K562 (cell line): Measurements from ENCODE around the gene TLNRD1. TPM values are rescaled to one million over a fixed set of nuclear protein-coding genes. Genes with fewer than 3 reads are reported as not detected.

Experiments
- ATAC-seq: fragments of 200-7000 bp; cut with Tn5 transposase; 3 replicates; pipeline ENCODE4 v1.9.1; 2020; ENCODE audit warnings: moderate library complexity
- BruUV-seq: library from RNA; stranded (reverse); fragments of 400-500 nt; replicated peaks from 2 replicates; lab custom pipeline; 2021; lab: Mats Ljungman, UMichigan
- CTCF ChIA-PET: fragments of 300-600 bp; formaldehyde crosslinking; extraction: SDS; loops from one replicate; lab custom pipeline; 2021; ENCODE audit warnings: low intra/inter-chr PET ratio; lab: Yijun Ruan, JAX
- POLR2A ChIA-PET: fragments of 300-600, 350-650 bp; sonication (Branson Sonifier 250); formaldehyde crosslinking; extraction: SDS; loops from one replicate; lab custom pipeline; 2021; ENCODE audit warnings: antibody characterized with exemption, inconsistent platforms; lab: Yijun Ruan, JAX
- DNase-seq, 4 experiments: peaks; one replicate each; pipeline versions ENCODE4 v3.0.0 to v3.0.0-alpha.2; 2011 to 2018; ENCODE audit warnings: low spot score in 3 of 4, mixed read lengths in 3 of 4; ENCODE audit errors: extremely low read depth in 1 of 4
- FAIRE-seq: peaks from 2 replicates; lab custom pipeline; 2011; peaks lifted over from hg19 to GRCh38; lab: Jason Lieb, UNC
- H2AFZ ChIP-seq: 2 replicates; pipeline ENCODE4 v1.6.0; 2011; ENCODE audit warnings: low read depth, low read length, control low read depth, inconsistent platforms
- H3K27ac ChIP-seq: fragments of 200-600 bp; 3 replicates; pipeline ENCODE4 v1.8.0; 2011; ENCODE audit warnings: low read depth, mild to moderate bottlenecking, control low read depth, inconsistent platforms, low read length, moderate library complexity, mixed read lengths; ENCODE audit errors: extremely low read depth
- H3K27me3 ChIP-seq, 2 experiments: fragments of 300-600 bp in 1 of 2; 2 replicates in 1 of 2; 3 replicates in 1 of 2; pipeline versions ENCODE4 v1.6.0 to v1.8.0; 2011; ENCODE audit warnings: inconsistent platforms in 2 of 2, low read length in 2 of 2, mild to moderate bottlenecking in 1 of 2, mixed read lengths in 1 of 2, moderate library complexity in 1 of 2; ENCODE audit not compliant: control insufficient read depth in 2 of 2, insufficient read depth in 2 of 2
- H3K36me3 ChIP-seq: fragments of 300-600 bp; 3 replicates; pipeline ENCODE4 v1.8.0; 2011; ENCODE audit warnings: mild to moderate bottlenecking, low read length, inconsistent platforms; ENCODE audit not compliant: control insufficient read depth, insufficient read depth
- H3K4me1 ChIP-seq, 2 experiments: fragments of 200-600 bp in 1 of 2; replicated peaks in 1 of 2; 2 replicates in 1 of 2; 3 replicates in 1 of 2; pipeline versions ENCODE4 v1.5.1 to v1.8.0; 2011; ENCODE audit warnings: inconsistent platforms in 2 of 2, low read length in 2 of 2, mild to moderate bottlenecking in 1 of 2, mixed read lengths in 1 of 2, moderate library complexity in 1 of 2; ENCODE audit not compliant: control insufficient read depth in 2 of 2, insufficient read depth in 2 of 2
- H3K4me2 ChIP-seq: 2 replicates; pipeline ENCODE4 v1.6.1; 2011; ENCODE audit warnings: low read length, control low read depth, inconsistent platforms, mixed read lengths; ENCODE audit not compliant: insufficient read depth
- H3K4me3 ChIP-seq: fragments of 200-600 bp; sonication (generic), shearing (Covaris generic); 2 replicates; pipeline ENCODE4 v1.5.1; 2016; ENCODE audit warnings: control low read depth, inconsistent platforms
- H3K79me2 ChIP-seq: fragments of 200-600 bp; 3 replicates; pipeline ENCODE4 v1.8.0; 2011; ENCODE audit warnings: low read length, inconsistent platforms; ENCODE audit not compliant: control insufficient read depth, insufficient read depth
- H3K9ac ChIP-seq, 2 experiments: 2 replicates each; pipeline versions ENCODE4 v1.6.0 to v1.6.1; 2011; ENCODE audit warnings: low read depth in 2 of 2, low read length in 2 of 2, control low read depth in 1 of 2, inconsistent platforms in 1 of 2, mild to moderate bottlenecking in 1 of 2, mixed read lengths in 1 of 2; ENCODE audit not compliant: insufficient read depth in 1 of 2
- H3K9me1 ChIP-seq: one replicate; pipeline ENCODE4 v1.6.0; 2011; ENCODE audit warnings: inconsistent platforms, mild to moderate bottlenecking, low read length, moderate library complexity; ENCODE audit not compliant: control insufficient read depth, insufficient read depth
- H3K9me3 ChIP-seq: replicated peaks from 2 replicates; pipeline ENCODE4 v1.5.1; 2011; ENCODE audit warnings: low read depth, low read length, inconsistent platforms; ENCODE audit not compliant: control insufficient read depth, insufficient read depth
- H4K20me1 ChIP-seq: replicated peaks from 2 replicates; pipeline ENCODE4 v1.6.1; 2011; ENCODE audit warnings: low read length, inconsistent platforms, mixed read lengths; ENCODE audit not compliant: control insufficient read depth, insufficient read depth
- ARID3A ChIP-seq: IDR thresholded peaks from 2 replicates; pipeline ENCODE4 v1.6.1; 2012; ENCODE audit warnings: low read depth, low read length, improper control_type of control experiment, borderline replicate concordance
- ATF3 ChIP-seq, 2 experiments: fragments of 450-650 bp in 1 of 2; sonication (generic) in 1 of 2; formaldehyde crosslinking in 1 of 2; IDR thresholded peaks in 1 of 2; conservative IDR thresholded peaks in 1 of 2; 2 replicates each; pipeline versions ENCODE4 v1.6.1 to v1.8.1; 2016 to 2023; ENCODE audit warnings: mild to moderate bottlenecking in 2 of 2, moderate library complexity in 2 of 2, inconsistent platforms in 1 of 2, missing genetic modification reagents in 1 of 2
- BHLHE40 ChIP-seq: IDR thresholded peaks from 2 replicates; pipeline ENCODE4 v1.6.1; 2011; ENCODE audit warnings: low read length, improper control_type of control experiment
- FOSL1 ChIP-seq: fragments of 200-800 bp; sonication (Bioruptor generic); conservative IDR thresholded peaks from 2 replicates; pipeline ENCODE4 v1.6.1; 2016; ENCODE audit warnings: missing genetic modification characterization, missing compliant biosample characterization
- SMARCA4 ChIP-seq: fragments of 450-650 bp; IDR thresholded peaks from 2 replicates; pipeline ENCODE4 v1.6.1; 2016
- SPI1 ChIP-seq: IDR thresholded peaks from 2 replicates; pipeline ENCODE4 v1.6.1; 2011; ENCODE audit warnings: low read depth, low read length, control low read depth, borderline replicate concordance
- TEAD4 ChIP-seq, 2 experiments: sonication (generic) in 1 of 2; formaldehyde crosslinking in 1 of 2; IDR thresholded peaks; 2 replicates each; pipeline versions ENCODE4 v1.6.1 to v1.8.0; 2012 to 2022; ENCODE audit warnings: borderline replicate concordance in 1 of 2, inconsistent platforms in 1 of 2, low read length in 1 of 2, mild to moderate bottlenecking in 1 of 2, missing genetic modification reagents in 1 of 2
- TSHZ1 ChIP-seq: fragments of 250-450 bp; sonication (Bioruptor Pico); IDR thresholded peaks from 2 replicates; pipeline ENCODE4 v1.4.0; 2020; ENCODE audit warnings: mild to moderate bottlenecking, moderate library complexity
- ZBTB7A ChIP-seq: IDR thresholded peaks from 2 replicates; pipeline ENCODE4 v1.6.1; 2011; ENCODE audit warnings: low read depth, mild to moderate bottlenecking, low read length, moderate library complexity, borderline replicate concordance; ENCODE audit not compliant: control insufficient read depth
- ZFP1 ChIP-seq: fragments of 450-650 bp; formaldehyde crosslinking; IDR thresholded peaks from 2 replicates; pipeline ENCODE4 v1.4.0; 2020; ENCODE audit warnings: mild to moderate bottlenecking, mixed read lengths
- ZNF174 ChIP-seq: fragments of 250-450 bp; sonication (Bioruptor Pico); IDR thresholded peaks from 2 replicates; pipeline ENCODE4 v1.4.0; 2020; ENCODE audit warnings: mild to moderate bottlenecking
- ZNF24 ChIP-seq: fragments of 450-650 bp; IDR thresholded peaks from 2 replicates; pipeline ENCODE4 v1.6.1; 2016
- ZNF384 ChIP-seq: IDR thresholded peaks from 2 replicates; pipeline ENCODE4 v1.6.1; 2012; ENCODE audit warnings: low read depth, low read length, improper control_type of control experiment
- WGBS: fragments of 100-300 bp; shearing (Covaris generic); methylation state at CpG from one replicate; pipeline ENCODE4 v1.1.6; 2016; ENCODE audit warnings: low coverage, mixed read lengths; ENCODE audit not compliant: insufficient coverage; ENCODE audit errors: missing lambda C conversion rate; 5-methylcytosine and 5-hydroxymethylcytosine counted together
- in situ Hi-C: fragments of 300-500 bp; cut with MboI; formaldehyde crosslinking; loops from 4 replicates; pipeline ENCODE4 v1.15.0; 2018; ENCODE audit warnings: inconsistent platforms, mixed read lengths
- intact Hi-C: fragments of 100-400 bp; cut with micrococcal nuclease; formaldehyde crosslinking; loops from 2 replicates; pipeline ENCODE4 v1.14.2; 2022
- polyA plus RNA-seq, 8 experiments: library from polyadenylated mRNA; depleted of rRNA in 4 of 8; stranded (reverse) in 5 of 8; unstranded in 3 of 8; fragments of >200 nt; fragmentation: Nextera tagmentation in 2 of 8; fragmentation: Illumina TruSeq in 1 of 8; extraction: Ambion mirVana in 2 of 8; extraction: Trizol in 1 of 8; gene quantifications; 2 replicates each; pipeline versions ENCODE4 v1.2.1 to v1.2.3, GENCODE V29; 2011 to 2014; ENCODE audit warnings: inconsistent platforms in 1 of 8, missing spikeins in 1 of 8
- total RNA-seq, 7 experiments: library from RNA; depleted of rRNA in 6 of 7; stranded (reverse); fragments of >200 nt in 6 of 7; fragmentation: Illumina TruSeq in 2 of 7; extraction: Trizol in 2 of 7; gene quantifications; 2 replicates each; pipeline versions ENCODE4 v1.2.1 to v1.2.3, GENCODE V29; 2011 to 2021; ENCODE audit warnings: low replicate concordance in 1 of 7

The TLNRD1 gene
- total and polyA plus RNA-seq, 9 of the 15 experiments (the other 6 are each of a cell fraction or from before 2014, with no cell fraction given): 1.1 to 33.1 (median 5.7) TPM

- no peak overlapping the region for H3K4me2 ChIP-seq
- no peaks in the 10 kb centered on the region; a peak in 2 of 5 replicates for H3K4me1 ChIP-seq
- CTCF ChIA-PET: no interaction called here
- 43% methylated on average over 2 of the region's 2 CpGs for WGBS
- no peaks in the 10 kb centered on the region for H4K20me1 ChIP-seq
- BruUV-seq: no TSS peak
- no peaks in the 10 kb centered on the region for H3K36me3 ChIP-seq
- intact Hi-C loops: no loop called here
- DNase-seq (no peak), FAIRE-seq (no peak), ATAC-seq (no peak)
- H2AFZ ChIP-seq: no peak overlapping the region
- no peaks in the 10 kb centered on the region for H3K9me1 ChIP-seq
- in situ Hi-C loops: no loop called here
- no peaks in the 10 kb centered on the region for H3K27me3 ChIP-seq
- POLR2A ChIA-PET: no interaction called here
- no peak overlapping the region for H3K27ac ChIP-seq
- H3K4me3 ChIP-seq: no peak overlapping the region
- no peak overlapping the region for H3K9ac ChIP-seq
- H3K79me2 ChIP-seq: no peaks in the 10 kb centered on the region
- H3K9me3 ChIP-seq: no peaks in the 10 kb centered on the region
- no peak for TF ChIP-seq ZNF174 (CRISPR knock-in tag)
- no peak for TF ChIP-seq TEAD4 (IDR thresholded peaks at IDR 0.05; ENCODE audit: low read length)
- no peak for TF ChIP-seq TEAD4 (CRISPR knock-in tag; IDR thresholded peaks at IDR 0.05; ENCODE audit: borderline replicate concordance)
- TF ChIP-seq ZNF24: no peak
- TF ChIP-seq ZNF384: peak; percentile 73; the same call in 1 of the 2 replicates
- TF ChIP-seq BHLHE40: peak; percentile 83
- no peak for TF ChIP-seq ARID3A
- peak; percentile 94 for TF ChIP-seq SPI1
- no peak for TF ChIP-seq ZBTB7A
- TF ChIP-seq ZFP1: no peak
- peak; percentile 59 for TF ChIP-seq FOSL1 (tag)
- TF ChIP-seq SMARCA4: peak; percentile 16; the same call in 1 of the 2 replicates
- TF ChIP-seq ATF3 (IDR thresholded peaks at IDR 0.05): peak; percentile 21; the same call in 1 of the 2 replicates
- TF ChIP-seq ATF3 (CRISPR knock-in tag; conservative IDR thresholded peaks at IDR 0.05): no peak
- no peak for TF ChIP-seq TSHZ1
Measured at GRCh38 chr15:81052046-81052445, 51.3 kb downstream of the TLNRD1 start.
